Cardiac fibroblast (primary cell): ENCODE data around the gene TBXA2R.
A peak's percentile ranks its signal among the peaks of the same experiment; 100 is the strongest.

Experiments used
- DNase-seq, 2 donors: peaks; one replicate each; pipeline versions ENCODE4 v3.0.0 to v3.0.0-alpha.2; 2010; ENCODE audit warnings: low read depth in 2 of 2
- H3K4me3 ChIP-seq, 2 donors: replicated peaks in 1 of 2; 1 replicate in 1 of 2; 2 replicates in 1 of 2; pipeline ENCODE4 v1.5.1; 2011; ENCODE audit warnings: low read depth in 2 of 2, low read length in 2 of 2, mild to moderate bottlenecking in 2 of 2, moderate library complexity in 1 of 2
- TF ChIP-seq, protein P1 (sequence below): IDR thresholded peaks from one replicate; pipeline ENCODE4 v1.5.1; 2011; ENCODE audit warnings: low read depth, mild to moderate bottlenecking, low read length, inconsistent platforms

TBXA2R gene

DNA sequence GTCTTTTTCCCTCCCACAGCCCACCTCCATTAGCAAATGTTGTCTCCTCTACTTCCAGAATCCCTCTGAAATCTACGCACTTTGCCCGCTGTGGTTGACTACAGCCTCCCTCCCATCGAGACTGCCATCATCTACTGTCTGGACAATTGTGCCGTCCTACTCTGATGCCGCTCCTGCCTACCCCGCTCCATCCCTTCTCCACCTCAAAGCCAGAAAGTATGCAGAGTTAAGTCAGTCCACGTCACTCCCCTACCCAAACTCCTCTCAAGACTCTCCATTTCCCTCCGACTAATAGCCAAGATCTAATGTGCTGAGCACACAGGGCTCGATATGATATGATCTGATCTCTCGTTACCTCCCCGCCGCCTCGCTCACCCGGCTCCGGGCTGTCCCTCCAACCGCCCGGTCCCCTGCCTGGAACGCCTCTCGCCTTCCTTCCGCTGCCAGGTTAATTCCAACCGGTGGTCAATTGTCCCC lies 19.4 kb upstream of the TBXA2R start:
- TF ChIP-seq, protein P1, sequence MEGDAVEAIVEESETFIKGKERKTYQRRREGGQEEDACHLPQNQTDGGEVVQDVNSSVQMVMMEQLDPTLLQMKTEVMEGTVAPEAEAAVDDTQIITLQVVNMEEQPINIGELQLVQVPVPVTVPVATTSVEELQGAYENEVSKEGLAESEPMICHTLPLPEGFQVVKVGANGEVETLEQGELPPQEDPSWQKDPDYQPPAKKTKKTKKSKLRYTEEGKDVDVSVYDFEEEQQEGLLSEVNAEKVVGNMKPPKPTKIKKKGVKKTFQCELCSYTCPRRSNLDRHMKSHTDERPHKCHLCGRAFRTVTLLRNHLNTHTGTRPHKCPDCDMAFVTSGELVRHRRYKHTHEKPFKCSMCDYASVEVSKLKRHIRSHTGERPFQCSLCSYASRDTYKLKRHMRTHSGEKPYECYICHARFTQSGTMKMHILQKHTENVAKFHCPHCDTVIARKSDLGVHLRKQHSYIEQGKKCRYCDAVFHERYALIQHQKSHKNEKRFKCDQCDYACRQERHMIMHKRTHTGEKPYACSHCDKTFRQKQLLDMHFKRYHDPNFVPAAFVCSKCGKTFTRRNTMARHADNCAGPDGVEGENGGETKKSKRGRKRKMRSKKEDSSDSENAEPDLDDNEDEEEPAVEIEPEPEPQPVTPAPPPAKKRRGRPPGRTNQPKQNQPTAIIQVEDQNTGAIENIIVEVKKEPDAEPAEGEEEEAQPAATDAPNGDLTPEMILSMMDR: no peak
- peak overlapping the region; percentile 89 to 90 for H3K4me3 ChIP-seq
- DNase-seq: no peak

DNA sequence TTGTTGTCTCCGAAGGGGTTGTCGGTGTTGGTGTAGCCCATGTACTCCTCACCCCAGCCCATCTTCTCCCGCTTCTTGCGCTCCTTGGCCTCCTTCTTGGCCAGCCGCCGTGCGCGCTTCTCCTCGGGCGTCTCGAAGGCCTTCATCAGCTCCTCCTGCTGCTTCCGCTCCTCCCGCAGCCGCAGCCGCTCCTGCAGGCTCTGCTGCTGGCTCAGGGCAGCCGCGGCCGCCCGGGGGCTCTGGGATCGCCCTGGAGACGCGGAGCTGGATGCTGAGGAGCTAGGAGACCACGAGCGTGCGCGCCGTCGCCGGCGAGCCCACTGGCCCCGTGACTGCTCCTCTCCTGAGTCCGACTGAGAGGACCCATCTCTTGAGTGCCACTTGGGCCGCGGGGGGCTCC lies 17.0 kb upstream of the TBXA2R start:
- DNase-seq: no peak
- no peak overlapping the region for H3K4me3 ChIP-seq
- TF ChIP-seq, protein P1: no peak

DNA sequence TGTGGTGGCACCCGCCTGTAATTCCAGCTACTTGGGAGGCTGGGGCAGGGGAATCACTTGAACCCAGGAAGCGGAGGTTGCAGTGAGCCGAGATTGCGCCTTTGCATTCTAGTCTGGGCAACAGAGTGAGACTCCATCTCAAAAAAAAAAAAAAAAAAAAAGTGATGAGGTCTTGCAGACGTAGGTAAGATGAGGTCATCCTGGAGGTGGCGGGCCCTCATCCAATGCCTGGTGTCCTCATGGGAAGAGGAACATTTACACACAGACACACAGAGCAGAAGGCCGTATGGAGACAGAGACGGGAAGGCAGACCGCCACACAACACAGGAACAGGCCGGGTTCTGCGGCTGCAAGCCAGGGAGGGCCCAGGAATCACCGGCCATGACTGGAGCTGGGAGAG lies 15.5 kb upstream of the TBXA2R start:
- no peak overlapping the region for H3K4me3 ChIP-seq
- DNase-seq: no peak
- TF ChIP-seq, protein P1: no peak

DNA sequence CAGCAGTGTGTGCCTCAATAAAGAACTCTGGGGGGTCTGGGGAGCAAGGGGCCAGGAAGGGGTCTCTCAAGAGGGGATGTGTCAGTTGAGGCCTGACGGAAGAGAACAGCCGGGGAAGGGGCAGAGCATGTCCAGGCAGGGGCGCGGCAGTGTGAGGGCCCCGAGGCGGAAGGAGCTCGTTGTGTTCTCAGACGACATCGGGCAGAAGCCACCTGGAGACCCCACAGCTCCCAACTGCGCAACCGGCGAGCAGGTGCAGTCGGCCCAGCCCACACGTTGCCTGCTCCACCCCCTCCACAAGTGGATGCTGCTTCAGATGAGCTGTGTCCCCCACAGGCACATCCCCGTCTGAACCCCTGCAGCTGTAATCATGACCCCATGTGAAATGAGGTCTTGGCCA lies 15.0 kb upstream of the TBXA2R start:
- DNase-seq: no peak
- no peak overlapping the region for H3K4me3 ChIP-seq
- TF ChIP-seq, protein P1: no peak

DNA sequence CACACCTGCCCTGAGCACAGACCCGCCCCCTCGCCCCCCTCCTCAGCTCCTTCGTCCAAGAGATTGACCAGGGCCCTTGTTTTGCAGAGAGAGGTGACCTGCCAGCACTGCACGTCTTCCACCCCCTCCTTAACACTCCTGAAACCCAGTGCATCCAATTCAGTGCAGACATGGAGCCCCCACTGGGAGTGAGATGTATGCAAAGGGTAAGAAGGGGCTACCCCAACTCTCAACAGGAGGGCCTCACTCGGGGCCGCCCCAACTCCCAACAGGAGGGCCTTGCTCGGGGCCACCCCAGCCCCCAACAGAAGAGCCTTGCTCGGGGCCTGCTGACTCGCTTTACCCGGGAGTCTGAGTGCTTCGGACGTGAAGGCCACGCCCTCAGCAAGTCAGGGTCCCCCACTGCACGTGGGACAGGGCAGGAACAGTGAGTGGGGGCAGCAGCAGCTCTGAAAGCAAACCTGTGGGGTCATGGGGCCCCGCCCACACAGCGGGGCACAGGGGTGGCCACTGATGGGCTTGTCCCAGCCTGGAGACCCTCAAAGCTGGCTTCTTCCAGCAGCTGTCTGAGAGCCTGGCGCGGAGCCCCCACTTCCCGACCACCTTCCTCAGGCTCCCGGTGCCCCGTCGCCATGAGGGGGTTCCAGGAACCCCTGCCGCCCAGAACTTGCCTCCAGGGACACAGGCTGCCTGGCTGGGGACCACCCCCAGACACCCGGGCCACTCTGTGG lies 14.3 kb upstream of the TBXA2R start:
- TF ChIP-seq, protein P1: no peak
- H3K4me3 ChIP-seq: no peak overlapping the region
- no peak for DNase-seq

DNA sequence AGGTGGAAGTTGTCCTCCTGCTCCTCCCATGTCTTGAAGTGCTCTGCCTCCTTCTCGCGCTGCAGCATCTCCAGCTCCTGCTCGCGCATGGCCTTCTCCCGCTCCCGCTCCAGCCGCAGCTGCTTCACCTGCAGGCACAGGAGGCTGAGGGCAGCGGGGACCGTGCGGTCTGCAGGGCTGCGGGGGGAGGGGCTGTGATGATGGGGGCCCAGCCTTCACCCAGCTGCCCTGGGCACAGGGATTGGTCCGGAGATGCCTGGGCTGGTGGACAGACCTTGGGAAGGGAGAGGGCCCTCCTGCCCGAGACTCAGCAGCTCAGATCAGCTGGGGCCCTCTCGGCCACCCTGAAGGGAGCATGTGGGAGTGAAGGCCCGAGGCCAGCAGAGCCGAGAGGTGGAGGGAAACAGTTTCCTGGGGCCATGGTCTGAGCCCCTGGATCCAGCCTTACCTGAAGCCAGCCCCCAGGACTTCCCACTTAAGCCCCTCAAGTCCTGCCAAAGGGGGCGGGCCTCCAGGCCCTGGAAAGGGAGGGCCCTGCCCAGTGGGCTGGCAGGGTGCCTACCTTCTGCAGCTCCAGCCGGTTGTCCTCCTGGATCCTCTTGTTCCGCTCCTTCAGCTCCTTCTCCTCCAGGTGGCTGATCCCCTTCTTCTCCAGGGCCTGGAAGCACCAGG lies 13.6 kb upstream of the TBXA2R start:
- TF ChIP-seq, protein P1: no peak
- no peak for DNase-seq
- no peak overlapping the region for H3K4me3 ChIP-seq

DNA sequence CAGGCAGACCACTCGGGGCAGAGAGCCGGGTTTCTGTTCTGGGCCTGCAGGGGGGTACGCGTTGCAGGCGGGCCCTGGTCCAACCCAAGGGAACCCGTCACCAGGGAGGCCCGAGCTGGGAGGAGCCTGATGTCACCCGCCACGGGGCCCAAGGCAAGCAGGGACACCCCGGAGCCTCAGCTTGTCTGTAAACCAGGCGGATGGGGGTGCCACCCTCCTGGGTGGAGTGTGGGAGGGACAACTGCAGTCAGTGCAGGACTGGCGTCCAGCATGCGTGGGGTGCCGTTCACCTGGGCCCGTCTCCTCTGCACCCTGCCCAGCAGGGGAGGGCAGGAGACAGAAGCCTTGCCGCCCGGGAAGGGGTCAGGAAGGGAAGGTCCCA lies 12.9 kb upstream of the TBXA2R start:
- H3K4me3 ChIP-seq: no peak overlapping the region

More for the DNA sequence above, 12.9 kb upstream of the TBXA2R start:
- DNase-seq: no peak
- TF ChIP-seq, protein P1: no peak
